ENCODE measurements around the gene RSPO4. TPM values are rescaled to one million over a fixed set of nuclear protein-coding genes. Genes with fewer than 3 reads are reported as not detected.

RSPO4 gene
- total and polyA plus RNA-seq, 9 of the 15 experiments (the other 6 are each of a cell fraction or from before 2014, with no cell fraction given) = 0.04 to 0.34 TPM; not detected in 7

- CTCF ChIA-PET (ENCODE audit: low intra/inter-chr PET ratio) = no interaction called here
- TF ChIP-seq SLC30A9 (CRISPR knock-in tag; IDR thresholded peaks at IDR 0.05) (no peak), MTF1 (CRISPR knock-in tag; IDR thresholded peaks at IDR 0.05; ENCODE audit: borderline replicate concordance) (no peak), ZNF197 (CRISPR knock-in tag; IDR thresholded peaks at IDR 0.05; ENCODE audit: low read depth) (no peak), NFIC (IDR thresholded peaks at IDR 0.05) (no peak)
- WGBS (ENCODE audit: insufficient coverage, low coverage, missing lambda C conversion rate) = 5% methylated on average over 3 of the region's 3 CpGs
- H3K9ac ChIP-seq (ENCODE audit: insufficient read depth in 1 of 2, low read depth in 2 of 2, low read length in 2 of 2) = no peak overlapping the region; a peak in 1 of 4 replicates
- H3K27ac ChIP-seq (ENCODE audit: extremely low read depth, low read depth, low read length) = no peak overlapping the region
- H2AFZ ChIP-seq (ENCODE audit: low read depth, low read length) = no peak overlapping the region
- in situ Hi-C loops (cut with MboI) = no loop called here
- H3K36me3 ChIP-seq (ENCODE audit: control insufficient read depth, insufficient read depth, low read length) = no peaks in the 10 kb centered on the region
- H4K20me1 ChIP-seq (replicated peaks; ENCODE audit: control insufficient read depth, insufficient read depth, low read length) = no peaks in the 10 kb centered on the region
- no peak overlapping the region for H3K4me2 ChIP-seq (ENCODE audit: insufficient read depth, low read length)
- H3K4me1 ChIP-seq (replicated peaks in 1 of 2; ENCODE audit: control insufficient read depth in 2 of 2, insufficient read depth in 2 of 2, low read length in 2 of 2) = no peaks in the 10 kb centered on the region
- ATAC-seq (no peak), DNase-seq (ENCODE audit: extremely low read depth in 1 of 4, low spot score in 3 of 4) (no peak), FAIRE-seq (no peak)
- H3K27me3 ChIP-seq (ENCODE audit: control insufficient read depth in 2 of 2, insufficient read depth in 2 of 2, low read length in 2 of 2) = peaks cover 8 to 37% of the 10 kb centered on the region in 2 experiments
- no peaks in the 10 kb centered on the region for H3K79me2 ChIP-seq (ENCODE audit: control insufficient read depth, insufficient read depth, low read length)
- 0 out of 2 replicates have a peak, but pooled peaks cover 1% of the 10 kb centered on the region for H3K9me3 ChIP-seq (replicated peaks; ENCODE audit: control insufficient read depth, insufficient read depth, low read depth, low read length)
- no peaks in the 10 kb centered on the region for H3K9me1 ChIP-seq (ENCODE audit: control insufficient read depth, insufficient read depth, low read length)
- POLR2A ChIA-PET = interaction anchor here (0.9 to 1.3 kb wide), 2 partner anchors 12 to 162 kb away, joined by 3 to 4 read pairs; no protein-coding TSS in a partner anchor
- BruUV-seq (replicated peaks) = no TSS peak
- intact Hi-C loops (cut with micrococcal nuclease) = no loop called here
- H3K4me3 ChIP-seq = no peak overlapping the region
These were observed 13.8 kb downstream of the RSPO4 start for GRCh38 chr20:988272-988671.

GRCh38 chr20:987677-988076, 14.4 kb downstream of the RSPO4 start:
- Histone ChIP-seq H3K9me1 (ENCODE audit: control insufficient read depth, insufficient read depth, low read length) (no peaks in the 10 kb centered on the region), H3K36me3 (ENCODE audit: control insufficient read depth, insufficient read depth, low read length) (no peaks in the 10 kb centered on the region), H3K27me3 (ENCODE audit: control insufficient read depth in 2 of 2, insufficient read depth in 2 of 2, low read length in 2 of 2) (peaks cover 6 to 33% of the 10 kb centered on the region in 2 experiments; a peak in 4 of 5 replicates), H3K4me3 (no peak overlapping the region), H3K79me2 (ENCODE audit: control insufficient read depth, insufficient read depth, low read length) (no peaks in the 10 kb centered on the region), H3K4me1 (replicated peaks in 1 of 2; ENCODE audit: control insufficient read depth in 2 of 2, insufficient read depth in 2 of 2, low read length in 2 of 2) (no peaks in the 10 kb centered on the region), H4K20me1 (replicated peaks; ENCODE audit: control insufficient read depth, insufficient read depth, low read length) (no peaks in the 10 kb centered on the region), H3K9me3 (replicated peaks; ENCODE audit: control insufficient read depth, insufficient read depth, low read depth, low read length) (0 out of 2 replicates have a peak, but pooled peaks cover 1% of the 10 kb centered on the region), H3K9ac (ENCODE audit: insufficient read depth in 1 of 2, low read depth in 2 of 2, low read length in 2 of 2) (no peak overlapping the region; a peak in 1 of 4 replicates), H3K4me2 (ENCODE audit: insufficient read depth, low read length) (no peak overlapping the region), H2AFZ (ENCODE audit: low read depth, low read length) (no peak overlapping the region), H3K27ac (ENCODE audit: extremely low read depth, low read depth, low read length) (no peak overlapping the region)
- 10% methylated on average over 2 of the region's 2 CpGs for WGBS (ENCODE audit: insufficient coverage, low coverage, missing lambda C conversion rate)
- no peak for ATAC-seq
- ChIA-PET POLR2A (interaction anchor here (0.6 to 1.3 kb wide), 3 partner anchors 12 to 50 kb away, joined by 3 to 4 read pairs (median 3); no protein-coding TSS in a partner anchor), CTCF (ENCODE audit: low intra/inter-chr PET ratio) (no interaction called here)
- no TSS peak for BruUV-seq (replicated peaks)
- TF ChIP-seq MEF2D (tag; conservative IDR thresholded peaks at IDR 0.05; ENCODE audit: low read depth) (no peak), ZKSCAN1 (IDR thresholded peaks at IDR 0.05; ENCODE audit: low read depth, low read length) (peak; percentile 64; the same call in 1 of the 2 replicates), HDAC2 (IDR thresholded peaks at IDR 0.05) (no peak), E4F1 (CRISPR knock-in tag; IDR thresholded peaks at IDR 0.05; ENCODE audit: borderline replicate concordance) (no peak), RAD51 (IDR thresholded peaks at IDR 0.05; ENCODE audit: borderline replicate concordance, low read depth) (no peak)
- intact Hi-C loops (cut with micrococcal nuclease) = no loop called here
- DNase-seq (ENCODE audit: extremely low read depth in 1 of 4, low spot score in 3 of 4) = no peak
- in situ Hi-C loops (cut with MboI) = no loop called here
- no peak for FAIRE-seq
